ENCODE results near the gene YIF1B. TPM values are rescaled to one million over a fixed set of nuclear protein-coding genes. Genes with fewer than 3 reads are reported as not detected.

YIF1B gene
- total and polyA plus RNA-seq, 2 donors (not counting 3 experiments of a cell fraction or from before 2014, with no cell fraction given), result 85.8 to 249 TPM

- CTCF ChIA-PET, result interaction anchor here (1.2 kb wide), 1 partner anchor 33 kb away, joined by 4 read pairs; no protein-coding TSS in a partner anchor
- no peak for FAIRE-seq
- POLR2A ChIA-PET, result no interaction called here
- no peak overlapping the region for H3K4me2 ChIP-seq (ENCODE audit: insufficient read depth, low read length)
- no peaks in the 10 kb centered on the region for H3K36me3 ChIP-seq (ENCODE audit: control insufficient read depth in 2 of 2, extremely low read depth in 1 of 2, insufficient read depth in 2 of 2, low read length in 2 of 2)
- no TSS peak for BruUV-seq (replicated peaks)
- no peaks in the 10 kb centered on the region for H3K27me3 ChIP-seq (ENCODE audit: control insufficient read depth in 2 of 2, insufficient read depth in 2 of 2, low read length in 2 of 2)
- dilution Hi-C loops (cut with MboI; ENCODE audit: extremely low pct_ligation_motif_present, low sequenced_read_pairs), result no loop called here
- intact Hi-C loops (cut with micrococcal nuclease), result loop anchor here (1.0 kb wide), 1 partner anchor 10 kb away; no protein-coding TSS in a partner anchor
- H3K4me3 ChIP-seq (replicated peaks in 1 of 3; ENCODE audit: insufficient read depth in 1 of 3, low read depth in 1 of 3, low read length in 3 of 3), result no peak overlapping the region
- H3K9ac ChIP-seq (replicated peaks; ENCODE audit: extremely low read depth, insufficient read depth, low read length), result no peak overlapping the region
- TF ChIP-seq FOS (IDR thresholded peaks at IDR 0.05; ENCODE audit: borderline replicate concordance, insufficient read depth, low read length) (no peak), POLR2A (IDR thresholded peaks at IDR 0.05; ENCODE audit: low read depth, low read length) (no peak), MAX (IDR thresholded peaks at IDR 0.05; ENCODE audit: insufficient read depth, insufficient read length) (no peak), EZH2 (IDR thresholded peaks at IDR 0.05; ENCODE audit: borderline replicate concordance, low read depth, low read length, severe bottlenecking) (no peak), GATA2 (IDR thresholded peaks at IDR 0.05; ENCODE audit: insufficient read depth, insufficient read length, low read depth, low read length) (no peak), MYC (IDR thresholded peaks at IDR 0.05; ENCODE audit: low read depth, low read length) (no peak), POLR2AphosphoS5 (IDR thresholded peaks at IDR 0.05; ENCODE audit: insufficient read depth, low read depth, low read length) (no peak), CTCF (IDR thresholded peaks at IDR 0.05; ENCODE audit: extremely low read depth in 1 of 2, insufficient read depth in 1 of 2, low read depth in 1 of 2, low read length in 2 of 2) (no peak), JUN (IDR thresholded peaks at IDR 0.05; ENCODE audit: borderline replicate concordance, insufficient read depth, insufficient read length, low read depth) (no peak)
- H4K20me1 ChIP-seq (replicated peaks; ENCODE audit: control insufficient read depth, extremely low read depth, insufficient read depth, low read length), result no peaks in the 10 kb centered on the region
- no peaks in the 10 kb centered on the region for H3K79me2 ChIP-seq (ENCODE audit: control insufficient read depth, insufficient read depth, low read length)
- peaks cover 25% of the 10 kb centered on the region for H3K4me1 ChIP-seq (ENCODE audit: control insufficient read depth, extremely low read depth, insufficient read depth, low read length)
- no peaks in the 10 kb centered on the region for H3K9me1 ChIP-seq (replicated peaks; ENCODE audit: control insufficient read depth, extremely low read depth, insufficient read depth, low read length)
- no peak overlapping the region for H2AFZ ChIP-seq (ENCODE audit: low read depth, low read length)
- H3K27ac ChIP-seq (ENCODE audit: insufficient read depth, low read depth, low read length), result no peak overlapping the region
- H3K9me3 ChIP-seq (replicated peaks; ENCODE audit: control insufficient read depth, insufficient read depth, low read length), result no peaks in the 10 kb centered on the region
- DNase-seq (ENCODE audit: low read depth, low spot score), result no peak
Measured at GRCh38 chr19:38267761-38268483, 47.8 kb downstream of the YIF1B start.
